GM18505 (cell line): ENCODE measurements around the gene TMEM94.
"Not testable (repeated sequence)": the region's sequence is repeated elsewhere in the genome, so short reads cannot be mapped to it uniquely, and the experiment has no call there.

Source experiments
- ATAC-seq: cut with Tn5 transposase; IDR thresholded peaks from one replicate; pipeline ENCODE4 v1.9.1; 2021; ENCODE audit not compliant: unreplicated experiment
- POLR2A ChIP-seq: IDR thresholded peaks from 4 replicates; pipeline ENCODE4 v1.6.1; 2011; ENCODE audit warnings: borderline replicate concordance; ENCODE audit not compliant: insufficient read depth, insufficient read length; ENCODE audit errors: extremely low read depth

The TMEM94 gene

DNA sequence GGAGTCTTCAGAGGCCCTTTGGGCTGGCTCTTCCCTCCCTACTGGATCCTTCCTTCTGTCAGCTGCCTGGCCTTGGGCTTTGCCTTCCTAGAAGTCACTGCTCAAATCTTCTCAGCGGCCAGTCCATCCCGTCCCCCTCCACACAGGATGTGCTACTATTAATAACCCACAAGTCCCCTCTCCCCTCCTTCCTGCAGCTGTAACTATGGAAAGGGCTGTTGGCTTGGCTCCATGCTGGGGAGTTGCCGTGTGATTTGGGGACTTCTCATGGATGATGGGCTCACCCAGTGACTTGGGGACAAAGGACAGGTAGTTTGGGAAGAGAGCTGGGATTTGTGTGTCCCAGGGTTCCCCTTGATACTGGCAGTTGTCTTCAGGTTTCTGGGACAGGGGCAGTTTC, 19.4 kb downstream of the TMEM94 start:
- no peak for ATAC-seq
- TF ChIP-seq POLR2A = no peak

GRCh38 chr17:75476271-75476671, 19.8 kb downstream of the TMEM94 start:
- no peak for ATAC-seq
- no peak for TF ChIP-seq POLR2A

DNA sequence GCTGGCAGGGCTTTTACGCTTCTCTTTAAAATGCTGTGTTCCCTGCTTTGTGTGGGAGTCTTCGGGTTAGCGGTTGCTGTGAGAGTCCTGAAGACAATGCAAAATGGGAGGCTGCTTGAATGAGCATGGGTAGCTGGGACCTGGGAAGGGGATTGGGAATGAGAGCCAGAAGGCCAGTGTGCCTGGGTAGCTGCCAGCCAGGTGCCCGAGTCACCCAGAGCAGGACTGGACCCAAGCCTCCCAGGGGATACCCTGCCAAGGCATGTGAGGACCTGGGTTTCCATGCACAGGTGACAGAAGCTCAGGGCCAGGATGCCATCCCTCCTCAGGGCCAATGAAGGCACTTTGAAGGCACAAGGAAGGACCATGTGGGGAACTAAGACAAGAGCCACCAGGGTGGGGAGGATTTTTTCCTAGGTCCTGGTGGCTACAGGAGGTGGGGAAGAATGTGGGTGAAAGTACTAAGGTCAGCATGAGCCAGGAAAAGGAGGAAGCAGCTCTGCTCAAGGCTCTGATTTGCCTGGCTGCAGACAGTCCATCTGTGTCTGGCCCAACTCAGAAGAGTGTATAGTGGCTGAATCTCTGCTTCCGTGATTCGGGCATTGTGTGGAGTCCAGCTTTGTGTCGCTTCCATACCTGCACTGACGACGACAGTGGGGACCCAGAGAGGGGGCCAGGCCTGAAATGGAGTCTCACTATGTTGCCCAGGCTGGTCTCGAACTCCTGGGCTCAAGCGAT, 20.5 kb downstream of the TMEM94 start:
- no peak for TF ChIP-seq POLR2A
- no peak for ATAC-seq

- ATAC-seq = not testable (repeated sequence)
Observed at GRCh38 chr17:75477490-75477862, 21.0 kb downstream of the TMEM94 start.

GRCh38 chr17:75478508-75478907, 22.1 kb downstream of the TMEM94 start:
- no peak for ATAC-seq
- no peak for TF ChIP-seq POLR2A

GRCh38 chr17:75480281-75480680, 23.8 kb downstream of the TMEM94 start:
- no peak for TF ChIP-seq POLR2A
- ATAC-seq = no peak

GRCh38 chr17:75481194-75482068, 25.0 kb downstream of the TMEM94 start:
- no peak for TF ChIP-seq POLR2A
- ATAC-seq = no peak

DNA sequence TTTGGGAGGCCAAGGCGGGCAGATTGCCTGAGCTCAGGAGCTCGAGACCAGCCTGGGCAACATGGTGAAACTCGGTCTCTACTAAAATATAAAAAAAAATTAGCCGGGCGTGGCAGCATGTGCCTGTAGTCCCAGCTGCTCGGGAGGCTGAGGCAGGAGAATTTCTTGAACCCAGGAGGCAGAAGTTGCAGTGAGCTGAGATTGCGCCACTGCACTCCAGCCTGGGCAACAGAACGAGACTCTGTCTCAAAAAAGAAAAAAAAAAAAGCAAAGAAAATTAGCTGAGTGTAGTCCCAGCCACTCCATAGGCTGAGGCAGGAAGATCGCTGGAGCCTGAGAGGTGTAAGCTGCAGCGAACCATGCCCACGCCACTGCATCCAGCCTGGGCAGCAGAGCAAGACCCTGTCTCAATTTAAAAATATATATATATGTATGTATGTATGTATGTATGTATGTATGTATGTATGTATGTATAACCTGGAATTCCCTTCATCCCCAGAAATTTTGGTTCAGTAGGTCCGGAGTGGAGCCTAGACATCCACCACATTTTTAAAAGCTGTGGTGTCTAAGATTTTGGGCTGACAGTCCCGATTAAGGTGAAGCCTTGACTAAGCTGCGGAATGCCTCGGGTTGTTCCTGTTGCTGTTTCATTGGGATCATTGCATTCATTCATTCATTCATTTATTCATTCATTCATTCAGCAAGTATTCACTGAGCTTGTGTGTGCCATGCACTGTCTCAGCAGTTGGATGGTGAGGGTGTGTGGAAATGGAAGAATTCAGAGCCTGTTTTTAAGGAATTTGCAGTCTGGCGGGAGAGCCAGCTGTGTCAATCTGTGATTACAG, 25.9 kb downstream of the TMEM94 start:
- no peak for TF ChIP-seq POLR2A
- no peak for ATAC-seq

DNA sequence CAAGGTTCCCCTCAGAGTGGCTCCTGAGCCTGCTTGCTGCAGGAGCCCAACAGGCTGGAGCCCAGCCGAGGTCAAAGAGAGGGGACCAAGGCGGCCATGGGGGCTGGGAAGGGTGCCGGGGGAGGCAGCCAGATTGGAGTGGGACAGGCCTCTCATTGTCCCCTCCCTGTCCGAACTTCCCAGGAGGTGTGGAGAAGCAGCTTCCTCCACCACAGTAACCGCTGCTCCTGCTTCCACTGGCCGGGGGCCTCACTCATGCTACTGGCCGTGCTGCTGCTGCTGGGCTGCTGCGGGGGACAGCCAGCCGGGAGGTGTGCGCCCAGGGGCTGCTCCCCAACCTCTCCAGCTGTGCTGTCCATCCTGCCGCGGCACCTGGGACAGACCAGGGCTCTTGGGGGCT, 29.3 kb downstream of the TMEM94 start:
- no peak for ATAC-seq
- no peak for TF ChIP-seq POLR2A

DNA sequence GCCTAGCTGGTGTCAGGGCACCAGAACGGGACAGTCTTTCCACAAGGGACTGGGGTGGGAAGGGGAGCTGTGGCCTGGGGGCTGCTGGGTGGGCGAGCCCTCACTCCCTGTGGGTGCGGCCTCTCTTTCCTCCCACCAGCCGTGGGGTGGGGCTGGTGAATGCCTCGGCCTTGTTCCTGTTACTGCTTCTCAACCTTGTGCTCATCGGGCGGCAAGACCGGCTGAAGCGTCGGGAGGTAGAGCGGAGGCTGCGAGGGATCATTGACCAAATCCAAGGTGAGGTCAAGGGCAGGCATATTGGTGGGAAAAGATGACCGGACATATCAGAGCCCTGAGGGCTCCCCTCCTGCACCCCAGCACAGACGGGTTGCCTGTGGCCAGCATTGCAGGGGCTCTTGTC, 29.7 kb downstream of the TMEM94 start:
- no peak for TF ChIP-seq POLR2A
- ATAC-seq = no peak

- ATAC-seq = no peak
Observed at GRCh38 chr17:75486951-75487350, 30.5 kb downstream of the TMEM94 start.

GRCh38 chr17:75487351-75488070, 31.1 kb downstream of the TMEM94 start:
- TF ChIP-seq POLR2A = no peak
- no peak for ATAC-seq

More at GRCh38 chr17:75486951-75487350, 30.5 kb downstream of the TMEM94 start:
- TF ChIP-seq POLR2A = no peak

- TF ChIP-seq POLR2A = no peak
- no peak for ATAC-seq
Observed at GRCh38 chr17:75488693-75489510, 32.5 kb downstream of the TMEM94 start.

GRCh38 chr17:75489511-75489955, 33.1 kb downstream of the TMEM94 start:
- no peak for ATAC-seq
- TF ChIP-seq POLR2A = no peak
